ENCODE data around the gene ZNF423. TPM values are rescaled to one million over a fixed set of nuclear protein-coding genes. Genes with fewer than 3 reads are reported as not detected.

The ZNF423 gene
- polyA plus RNA-seq, 1 of the 3 experiments (the other 2 are of a cell fraction), result 1.2 TPM

- DNase-seq, result no peak
- H3K4me2 ChIP-seq, result no peak overlapping the region
- POLR2A ChIA-PET, result interaction anchor here (0.6 kb wide), 1 partner anchor 99 kb away, joined by 5 read pairs; no protein-coding TSS in a partner anchor
- no peaks in the 10 kb centered on the region for H3K27me3 ChIP-seq (ENCODE audit: insufficient read depth)
- H3K9ac ChIP-seq, result no peak overlapping the region
- no peaks in the 10 kb centered on the region for H3K36me3 ChIP-seq (replicated peaks in 1 of 2; ENCODE audit: control insufficient read depth in 1 of 2, insufficient read depth in 2 of 2, low read length in 1 of 2)
- no peak overlapping the region for H2AFZ ChIP-seq (ENCODE audit: low read depth)
- WGBS (ENCODE audit: low lambda C conversion rate), result 67% methylated on average over 12 of the region's 12 CpGs
- H3K4me3 ChIP-seq (ENCODE audit: low read depth in 2 of 2, low read length in 1 of 2), result no peak overlapping the region
- H3K4me1 ChIP-seq (ENCODE audit: control insufficient read depth in 1 of 2, insufficient read depth in 2 of 2, low read depth in 1 of 2, low read length in 1 of 2), result peaks cover 0 to 23% of the 10 kb centered on the region in 2 experiments; a peak in 1 of 4 replicates
- H3K79me2 ChIP-seq (ENCODE audit: insufficient read depth), result no peaks in the 10 kb centered on the region
- no peaks in the 10 kb centered on the region for H3F3A ChIP-seq (replicated peaks; ENCODE audit: insufficient read depth)
- CTCF ChIA-PET, result interaction anchor here (1.0 to 2.4 kb wide), 3 partner anchors 10 to 149 kb away, joined by 3 to 9 read pairs (median 3); no protein-coding TSS in a partner anchor
- H3K9me3 ChIP-seq, result no peaks in the 10 kb centered on the region
- no peak overlapping the region for H3K27ac ChIP-seq (ENCODE audit: low read depth in 2 of 2, low read length in 1 of 2)
- H3K9me2 ChIP-seq, result no peaks in the 10 kb centered on the region
- no peak for TF ChIP-seq PBX3 (IDR thresholded peaks at IDR 0.05)
- no peak for TF ChIP-seq RAD21 (IDR thresholded peaks at IDR 0.05; ENCODE audit: low read length)
- TF ChIP-seq GATA2 (CRISPR knock-in tag; IDR thresholded peaks at IDR 0.05), result no peak
- TF ChIP-seq RXRA (IDR thresholded peaks at IDR 0.05; ENCODE audit: borderline replicate concordance, low read depth), result no peak
- no peak for TF ChIP-seq CTCF (IDR thresholded peaks at IDR 0.05)
- TF ChIP-seq YY1 (IDR thresholded peaks at IDR 0.05; ENCODE audit: low read depth), result no peak
- no peak for TF ChIP-seq TCF12 (IDR thresholded peaks at IDR 0.05)
- no peak for TF ChIP-seq SIN3A (IDR thresholded peaks at IDR 0.05; ENCODE audit: borderline replicate concordance, low read depth, low read length)
- no peak for TF ChIP-seq RFX5 (IDR thresholded peaks at IDR 0.05; ENCODE audit: low read length)
- H4K20me1 ChIP-seq (ENCODE audit: insufficient read depth), result no peaks in the 10 kb centered on the region
Observed at GRCh38 chr16:49709057-49709456, 146.9 kb downstream of the ZNF423 start.

GRCh38 chr16:49708491-49708890 is 147.4 kb downstream of the ZNF423 start:
- H3K4me1 ChIP-seq (ENCODE audit: control insufficient read depth in 1 of 2, insufficient read depth in 2 of 2, low read depth in 1 of 2, low read length in 1 of 2), result peaks cover 0 to 24% of the 10 kb centered on the region in 2 experiments; a peak in 1 of 4 replicates
- no peaks in the 10 kb centered on the region for H3K79me2 ChIP-seq (ENCODE audit: insufficient read depth)
- no peak overlapping the region; a peak in 1 of 4 replicates for H3K27ac ChIP-seq (ENCODE audit: low read depth in 2 of 2, low read length in 1 of 2)
- H2AFZ ChIP-seq (ENCODE audit: low read depth), result no peak overlapping the region
- ChIA-PET POLR2A (interaction anchor here (0.6 kb wide), 1 partner anchor 99 kb away, joined by 5 read pairs; no protein-coding TSS in a partner anchor), CTCF (interaction anchor here (1.0 to 2.4 kb wide), 3 partner anchors 11 to 149 kb away, joined by 3 to 9 read pairs (median 3); no protein-coding TSS in a partner anchor)
- H3K36me3 ChIP-seq (replicated peaks in 1 of 2; ENCODE audit: control insufficient read depth in 1 of 2, insufficient read depth in 2 of 2, low read length in 1 of 2), result no peaks in the 10 kb centered on the region
- TF ChIP-seq MAX (IDR thresholded peaks at IDR 0.05; ENCODE audit: low read depth), result no peak
- TF ChIP-seq ELF1 (IDR thresholded peaks at IDR 0.05), result no peak
- 68% methylated on average over 6 of the region's 6 CpGs for WGBS (ENCODE audit: low lambda C conversion rate)
- no peak overlapping the region for H3K4me2 ChIP-seq
- H4K20me1 ChIP-seq (ENCODE audit: insufficient read depth), result no peaks in the 10 kb centered on the region
- no peaks in the 10 kb centered on the region for H3K9me3 ChIP-seq
- DNase-seq, result no peak
- H3F3A ChIP-seq (replicated peaks; ENCODE audit: insufficient read depth), result no peaks in the 10 kb centered on the region
- no peaks in the 10 kb centered on the region for H3K27me3 ChIP-seq (ENCODE audit: insufficient read depth)
- no peaks in the 10 kb centered on the region for H3K9me2 ChIP-seq
- no peak overlapping the region for H3K9ac ChIP-seq
- H3K4me3 ChIP-seq (ENCODE audit: low read depth in 2 of 2, low read length in 1 of 2), result no peak overlapping the region
